ENCODE data around the gene CPLANE1.
"Not testable (repeated sequence)": the region's sequence is repeated elsewhere in the genome, so short reads cannot be mapped to it uniquely, and the experiment has no call there.

Gene CPLANE1

GRCh38 chr5:37112383-37112991 is 136.7 kb downstream of the CPLANE1 start:
- no peak for DNase-seq

DNA sequence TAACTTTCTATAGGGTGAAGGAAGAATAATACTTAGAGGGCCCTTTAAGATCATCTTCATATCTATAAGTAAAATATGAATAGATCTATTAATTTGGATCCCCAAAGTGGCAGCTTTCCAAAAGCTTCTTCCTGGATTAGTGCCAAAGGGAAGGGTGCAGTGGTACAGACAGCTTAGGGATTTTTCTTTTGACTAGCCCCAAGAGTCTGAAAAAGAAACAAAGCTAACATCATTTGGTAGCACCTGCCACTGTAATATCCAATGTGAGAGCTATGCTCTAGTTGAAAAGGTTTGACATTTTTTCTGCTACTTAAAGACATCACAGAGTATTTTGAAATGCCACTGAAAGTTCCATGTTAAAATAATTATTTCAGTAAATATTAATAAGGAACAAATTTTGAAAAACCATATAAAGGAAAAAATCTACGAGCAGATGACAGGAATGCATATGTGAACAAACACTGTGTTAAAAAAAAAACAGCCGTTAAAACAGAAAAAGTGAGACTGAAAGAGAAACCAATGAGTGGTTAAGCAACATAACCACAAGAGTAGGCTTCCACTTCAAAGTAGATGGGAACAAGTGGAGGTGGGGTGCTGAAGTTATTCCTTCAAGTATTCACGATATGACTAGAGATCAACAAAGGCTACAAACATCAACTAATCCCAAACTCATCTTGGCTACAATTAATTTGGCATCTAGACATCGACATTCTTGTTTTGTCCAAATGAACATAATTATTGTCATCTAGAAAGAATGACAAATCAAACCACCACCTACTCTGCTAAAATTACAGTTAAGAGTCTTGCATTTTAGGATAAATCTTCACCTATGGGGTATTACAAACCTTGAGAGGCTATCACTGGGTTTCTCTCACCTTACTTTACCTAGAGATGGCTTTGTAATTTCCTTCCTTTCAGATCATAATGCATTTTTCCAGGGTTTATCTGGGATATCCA is 137.5 kb downstream of the CPLANE1 start:
- no peak for DNase-seq

DNA sequence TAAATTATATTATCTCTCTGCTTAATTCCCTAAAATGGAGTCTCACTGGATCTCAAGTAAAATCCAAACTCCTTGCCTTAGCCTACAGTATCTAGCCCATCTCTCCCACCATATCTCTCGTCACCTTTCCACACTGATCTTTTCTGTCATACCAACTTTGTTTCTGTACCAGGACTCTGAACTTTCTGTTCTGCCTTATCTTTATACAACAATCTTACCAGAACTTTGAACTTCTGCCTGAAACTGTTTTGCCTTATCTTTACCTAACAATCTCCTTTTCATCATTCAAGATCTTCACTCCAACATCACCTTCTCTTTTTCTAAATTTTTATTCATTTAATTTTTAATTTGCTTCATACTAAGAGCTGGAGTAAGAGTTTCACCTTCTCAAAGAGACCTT is 139.0 kb downstream of the CPLANE1 start:
- no peak for DNase-seq

GRCh38 chr5:37109338-37109737 is 139.8 kb downstream of the CPLANE1 start:
- DNase-seq = no peak

GRCh38 chr5:37103302-37103701 is 145.9 kb downstream of the CPLANE1 start:
- DNase-seq = no peak

DNA sequence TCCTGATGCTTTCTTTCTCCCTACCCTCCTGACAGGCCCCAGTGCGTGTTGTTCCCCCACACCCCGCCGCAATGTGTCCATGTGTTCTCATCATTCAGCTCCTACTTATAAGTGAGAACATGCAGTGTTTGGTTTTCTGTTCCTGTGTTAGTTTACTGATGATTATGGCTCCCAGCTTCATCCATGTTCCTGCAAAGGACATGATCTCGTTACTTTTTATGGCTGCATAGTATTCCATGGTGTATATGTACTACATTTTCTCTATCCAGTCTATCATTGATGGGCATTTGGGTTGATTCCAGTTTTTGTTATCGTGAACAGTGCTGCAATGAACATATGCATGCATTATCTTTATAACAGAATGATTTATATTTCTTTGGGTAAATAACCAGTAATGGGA is 149.9 kb downstream of the CPLANE1 start:
- not testable (repeated sequence) for DNase-seq

- not testable (repeated sequence) for DNase-seq
Observed at GRCh38 chr5:37093795-37094194, 155.4 kb downstream of the CPLANE1 start.

DNA sequence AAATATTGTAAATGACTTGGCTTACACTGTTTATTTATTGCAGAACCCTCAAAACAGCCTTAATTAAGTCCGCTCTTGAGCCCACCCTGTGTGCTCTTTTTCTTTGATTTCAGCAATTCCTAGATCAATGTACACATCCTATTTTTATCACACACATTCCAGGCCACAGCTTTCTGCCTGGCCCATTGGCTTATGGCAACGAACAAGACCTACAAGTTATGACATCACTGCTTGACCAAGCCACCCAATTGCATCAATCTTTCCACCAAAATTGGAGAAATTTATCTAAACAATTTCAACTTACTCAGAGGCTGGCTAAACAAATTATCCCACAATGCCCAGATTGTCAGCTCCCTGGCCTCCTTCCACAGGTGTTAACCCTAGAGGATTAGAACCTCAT is 158.4 kb downstream of the CPLANE1 start:
- DNase-seq = no peak

DNA sequence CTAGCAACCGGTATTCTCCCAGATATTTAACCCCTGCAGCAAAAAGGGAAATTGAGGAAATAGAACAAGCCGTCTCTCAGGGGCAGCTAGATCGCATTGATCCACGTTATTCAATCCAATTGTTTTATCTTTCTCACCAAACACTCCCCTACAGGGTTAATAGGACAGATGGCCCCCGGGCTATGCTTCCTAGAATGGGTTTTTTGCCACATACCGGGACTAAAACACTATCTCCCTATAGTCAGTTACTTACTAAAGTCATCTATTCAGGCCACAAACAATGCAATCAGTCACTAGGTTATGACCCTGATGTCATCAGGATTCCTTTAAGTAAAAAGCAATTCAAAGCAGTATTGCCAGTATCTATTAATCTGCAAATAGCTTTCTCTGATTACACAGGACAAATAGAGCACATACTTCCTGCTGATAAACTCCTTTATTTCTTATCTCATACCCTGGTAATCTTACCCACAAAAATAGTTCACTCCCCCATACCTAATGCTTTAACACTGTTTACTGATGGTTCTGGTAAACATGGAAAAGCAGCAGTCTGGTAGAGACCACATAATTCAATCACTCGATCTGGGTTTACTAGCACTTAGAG is 159.0 kb downstream of the CPLANE1 start:
- no peak for DNase-seq

- DNase-seq = no peak
Observed at GRCh38 chr5:37088009-37088408, 161.2 kb downstream of the CPLANE1 start.

- DNase-seq = no peak
Observed at GRCh38 chr5:37086466-37087173, 162.6 kb downstream of the CPLANE1 start.

- not testable (repeated sequence) for DNase-seq
Observed at GRCh38 chr5:37086026-37086425, 163.2 kb downstream of the CPLANE1 start.

GRCh38 chr5:37082977-37083376 is 166.2 kb downstream of the CPLANE1 start:
- not testable (repeated sequence) for DNase-seq

- no peak for DNase-seq
Observed at GRCh38 chr5:37080697-37081096, 168.5 kb downstream of the CPLANE1 start.

DNA sequence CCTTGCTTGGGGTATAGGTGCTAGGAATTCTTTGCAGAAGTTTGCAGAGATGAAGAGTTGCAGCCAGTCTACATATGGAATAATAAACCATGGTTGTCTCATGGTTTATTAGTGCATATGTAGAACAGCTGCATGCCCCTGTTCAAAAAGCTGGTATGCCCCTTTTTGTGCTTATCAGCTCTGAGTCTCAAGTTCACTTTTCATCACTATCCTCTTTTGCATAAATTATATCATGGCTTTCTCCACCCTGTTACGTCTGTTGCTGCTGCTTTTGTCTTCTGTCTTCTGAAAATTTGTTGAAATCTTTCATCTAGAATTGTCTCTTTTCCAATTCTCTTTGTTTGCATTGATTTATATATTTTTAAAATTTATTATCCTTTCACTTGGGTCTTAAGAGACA is 172.0 kb downstream of the CPLANE1 start:
- no peak for DNase-seq

GRCh38 chr5:37075399-37075950 is 173.7 kb downstream of the CPLANE1 start:
- no peak for DNase-seq

- no peak for DNase-seq
Observed at GRCh38 chr5:37071901-37072581, 177.1 kb downstream of the CPLANE1 start.

DNA sequence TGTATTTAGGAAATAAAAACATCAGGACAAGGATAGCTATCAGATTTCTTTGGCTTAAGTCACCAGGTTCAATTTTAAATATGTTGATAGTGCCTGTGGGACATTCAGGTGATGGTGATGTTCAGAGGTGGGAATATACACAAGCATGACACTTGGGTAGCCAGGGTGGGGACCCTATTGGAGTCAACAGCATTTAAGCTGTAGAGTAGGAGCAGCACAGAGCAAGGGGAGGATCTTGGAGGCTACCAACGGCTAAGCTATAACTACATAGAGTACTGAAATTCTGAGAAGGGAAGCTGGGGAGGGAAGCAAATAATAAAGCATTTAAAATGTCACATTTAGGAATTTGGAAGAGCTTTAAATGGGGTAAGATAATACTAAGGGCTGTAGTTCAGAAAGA is 177.7 kb downstream of the CPLANE1 start:
- no peak for DNase-seq

DNA sequence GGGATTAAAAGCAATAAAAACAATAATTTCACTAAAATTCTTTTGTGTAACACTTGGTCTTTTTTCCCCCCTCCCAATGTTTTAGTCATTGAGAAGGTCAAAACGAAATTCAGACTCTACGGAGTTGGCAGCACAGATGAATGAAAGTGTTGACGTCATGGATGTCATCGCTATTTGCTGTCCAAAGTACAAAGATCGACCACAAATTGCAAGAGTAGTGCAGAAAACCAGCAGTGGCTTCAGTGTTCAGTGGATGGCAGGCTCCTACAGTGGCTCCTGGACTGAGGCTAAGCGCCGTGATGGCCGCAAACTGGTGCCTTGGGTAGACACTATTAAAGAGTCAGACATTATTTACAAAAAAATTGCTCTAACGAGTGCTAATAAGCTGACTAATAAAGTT is 184.7 kb downstream of the CPLANE1 start:
- no peak for DNase-seq

DNA sequence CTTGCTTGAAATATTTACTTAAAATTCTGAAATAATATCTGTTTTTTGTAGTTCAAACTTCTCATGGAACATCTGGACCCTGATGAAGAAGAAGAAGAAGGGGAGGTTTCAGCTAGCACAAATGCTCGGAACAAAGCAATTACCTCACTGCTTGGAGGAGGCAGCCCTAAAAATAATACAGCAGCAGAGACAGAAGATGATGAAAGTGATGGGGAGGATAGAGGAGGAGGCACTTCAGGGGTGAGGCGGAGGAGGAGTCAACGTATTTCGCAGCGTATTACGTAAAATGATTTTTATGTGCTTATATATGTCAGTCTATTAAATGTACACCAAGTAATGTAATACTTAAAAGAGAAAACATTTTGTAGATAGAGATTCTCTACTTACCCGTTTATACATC is 185.4 kb downstream of the CPLANE1 start:
- DNase-seq = no peak

GRCh38 chr5:37060030-37060429 is 189.1 kb downstream of the CPLANE1 start:
- no peak for DNase-seq

DNA sequence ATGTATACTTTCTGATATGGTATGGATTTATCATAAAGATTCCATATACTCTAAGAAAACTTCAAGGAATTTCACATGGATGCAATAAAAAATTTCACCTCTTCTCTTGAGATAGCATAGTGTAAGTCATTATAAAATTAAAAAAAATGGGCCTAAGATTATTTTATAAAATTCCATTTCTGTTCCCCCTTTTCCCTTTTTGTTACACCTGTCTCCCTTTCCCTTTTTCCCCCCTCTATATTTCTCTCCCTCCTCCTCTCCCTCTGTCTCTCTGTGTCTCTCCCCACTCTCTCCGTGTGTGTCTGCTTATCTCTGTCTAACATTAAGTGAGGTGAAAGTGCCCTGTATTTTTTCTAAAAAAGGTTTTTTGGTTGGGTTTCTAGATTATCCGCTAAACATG is 192.4 kb downstream of the CPLANE1 start:
- DNase-seq = no peak

All from NCI-H187 treated with DMSO at 0.1 percent for 48 hours (cell line).